COLO829 (cell line): ENCODE measurements around the gene MUC5AC.

Experiments
- DNase-seq: peaks from one replicate; pipeline ENCODE4 v3.0.0; 2012; ENCODE audit warnings: low spot score

MUC5AC gene

DNA sequence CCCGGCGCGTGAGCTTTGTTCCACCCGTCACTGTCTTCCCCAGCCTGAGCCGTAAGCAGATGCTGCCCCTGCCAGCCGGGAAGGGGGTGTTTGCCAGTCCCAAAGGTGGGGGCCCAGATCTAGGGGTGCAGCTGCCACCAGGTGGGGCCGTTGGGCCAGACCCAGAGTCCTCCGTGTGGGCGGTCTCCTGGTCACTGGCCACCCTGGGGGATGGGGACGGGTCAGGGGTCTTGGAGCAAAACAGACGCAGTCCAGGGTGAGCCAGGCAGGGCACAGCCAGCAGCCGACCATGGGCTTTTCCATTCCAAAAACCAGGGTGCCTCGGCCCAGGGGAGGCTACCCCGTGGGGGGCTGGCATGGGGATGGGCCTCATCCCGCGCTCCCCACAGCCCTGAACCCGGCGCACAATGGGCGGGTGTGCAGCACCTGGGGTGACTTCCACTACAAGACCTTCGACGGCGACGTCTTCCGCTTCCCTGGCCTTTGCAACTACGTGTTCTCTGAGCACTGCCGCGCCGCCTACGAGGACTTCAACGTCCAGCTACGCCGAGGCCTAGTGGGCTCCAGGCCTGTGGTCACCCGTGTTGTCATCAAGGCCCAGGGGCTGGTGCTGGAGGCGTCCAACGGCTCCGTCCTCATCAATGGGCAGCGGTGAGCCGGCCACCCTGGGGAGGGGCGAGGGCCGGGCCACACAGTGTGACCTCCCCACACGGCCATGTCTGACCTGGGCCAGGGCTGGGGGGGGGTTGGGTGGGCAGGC is 68.7 kb downstream of the MUC5AC start:
- no peak for DNase-seq

GRCh38 chr11:1226986-1227550 is 69.3 kb downstream of the MUC5AC start:
- DNase-seq, result no peak

DNA sequence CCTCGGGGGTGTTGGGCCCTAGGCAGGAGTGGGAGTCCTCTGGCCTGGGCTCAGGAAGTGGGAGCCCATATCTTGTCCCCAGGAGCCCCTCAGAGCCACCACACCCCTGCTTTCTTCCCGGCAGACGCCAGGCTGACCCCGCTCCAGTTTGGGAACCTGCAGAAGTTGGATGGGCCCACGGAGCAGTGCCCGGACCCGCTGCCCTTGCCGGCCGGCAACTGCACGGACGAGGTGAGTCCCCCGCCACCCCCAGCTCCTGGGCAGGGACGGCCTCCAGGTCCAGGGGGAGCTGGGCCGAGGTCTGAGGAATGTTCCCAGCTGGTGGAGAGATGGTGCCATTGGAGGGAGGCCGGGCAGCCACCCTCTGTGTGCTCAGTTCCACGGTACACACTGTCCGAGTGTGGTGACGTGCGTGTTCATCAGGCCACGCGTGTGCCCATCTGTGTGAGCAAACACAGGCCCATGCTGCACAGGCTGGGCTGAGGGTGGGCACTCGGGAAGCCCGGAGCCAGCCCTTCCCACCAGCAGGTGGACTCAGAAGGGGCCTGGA is 69.9 kb downstream of the MUC5AC start:
- no peak for DNase-seq

DNA sequence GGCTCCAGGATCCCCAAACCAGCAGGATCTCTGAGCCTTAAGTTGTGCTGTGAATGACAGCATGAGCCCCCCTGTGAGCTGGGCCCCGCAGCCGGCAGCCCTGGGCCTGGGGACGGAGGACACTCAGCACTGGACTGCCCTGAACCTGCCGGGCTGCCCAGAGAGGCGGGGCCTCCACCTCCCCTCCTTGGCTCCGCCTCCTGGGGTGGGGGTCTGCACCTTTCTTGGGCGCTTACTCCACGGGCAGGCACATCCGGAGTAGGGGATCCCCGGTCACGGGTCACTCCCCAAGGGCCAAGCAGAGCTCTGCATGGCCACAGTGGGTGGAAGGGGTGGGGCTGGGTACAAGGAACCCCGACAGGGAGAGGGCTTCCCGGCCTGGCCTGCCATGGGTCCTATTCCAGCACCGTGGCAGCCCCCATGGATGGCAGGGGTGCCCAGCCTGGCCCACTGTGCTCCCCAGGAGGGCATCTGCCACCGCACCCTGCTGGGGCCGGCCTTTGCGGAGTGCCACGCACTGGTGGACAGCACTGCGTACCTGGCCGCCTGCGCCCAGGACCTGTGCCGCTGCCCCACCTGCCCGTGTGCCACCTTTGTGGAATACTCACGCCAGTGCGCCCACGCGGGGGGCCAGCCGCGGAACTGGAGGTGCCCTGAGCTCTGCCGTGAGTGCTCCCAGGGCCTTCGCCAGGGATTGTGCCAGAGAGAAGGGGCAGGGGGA is 70.5 kb downstream of the MUC5AC start:
- no peak for DNase-seq

DNA sequence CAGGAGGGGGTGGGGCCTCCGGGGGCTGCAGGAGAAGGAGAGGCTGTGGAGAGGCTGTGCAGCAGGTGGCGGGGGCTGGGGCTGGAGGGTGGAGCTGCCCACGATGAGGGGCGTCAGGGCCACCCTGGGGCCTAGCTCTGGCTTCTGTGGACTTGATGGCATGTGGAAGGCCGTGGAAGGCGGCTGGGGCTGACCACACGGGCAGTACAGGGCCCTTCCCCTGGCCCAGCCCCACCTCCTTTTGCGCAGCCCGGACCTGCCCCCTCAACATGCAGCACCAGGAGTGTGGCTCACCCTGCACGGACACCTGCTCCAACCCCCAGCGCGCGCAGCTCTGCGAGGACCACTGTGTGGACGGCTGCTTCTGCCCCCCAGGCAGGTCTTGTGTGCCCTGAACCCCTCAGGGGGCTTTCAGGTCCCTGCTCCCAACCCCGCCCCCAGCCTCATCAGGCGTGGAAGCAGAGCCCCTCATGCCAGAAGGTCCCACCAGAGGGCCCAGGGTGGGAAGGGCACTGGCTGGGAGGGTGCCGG is 71.2 kb downstream of the MUC5AC start:
- no peak for DNase-seq

DNA sequence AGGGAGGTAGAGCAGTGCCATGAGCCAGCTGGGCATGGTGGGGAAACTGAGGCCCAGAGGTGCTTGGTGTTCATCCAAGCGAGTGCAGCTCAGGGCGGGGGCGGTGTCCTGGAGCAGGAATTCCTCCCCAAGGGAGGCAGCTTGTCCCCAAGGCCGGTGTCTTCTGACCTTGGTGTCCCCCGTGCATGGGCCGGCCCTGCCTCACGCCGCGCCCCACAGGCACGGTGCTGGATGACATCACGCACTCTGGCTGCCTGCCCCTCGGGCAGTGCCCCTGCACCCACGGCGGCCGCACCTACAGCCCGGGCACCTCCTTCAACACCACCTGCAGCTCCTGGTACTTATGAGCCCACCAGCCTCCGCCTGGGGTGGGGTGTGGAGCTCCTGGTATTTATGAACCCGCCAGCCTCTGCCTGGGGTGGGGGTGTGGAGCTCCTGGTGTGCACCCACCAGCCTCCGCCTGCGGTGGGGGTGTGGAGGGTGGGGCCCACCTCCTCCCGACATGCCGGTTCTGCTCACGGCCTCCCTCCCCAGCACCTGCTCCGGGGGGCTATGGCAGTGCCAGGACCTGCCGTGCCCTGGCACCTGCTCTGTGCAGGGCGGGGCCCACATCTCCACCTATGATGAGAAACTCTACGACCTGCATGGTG is 71.8 kb downstream of the MUC5AC start:
- no peak for DNase-seq

DNA sequence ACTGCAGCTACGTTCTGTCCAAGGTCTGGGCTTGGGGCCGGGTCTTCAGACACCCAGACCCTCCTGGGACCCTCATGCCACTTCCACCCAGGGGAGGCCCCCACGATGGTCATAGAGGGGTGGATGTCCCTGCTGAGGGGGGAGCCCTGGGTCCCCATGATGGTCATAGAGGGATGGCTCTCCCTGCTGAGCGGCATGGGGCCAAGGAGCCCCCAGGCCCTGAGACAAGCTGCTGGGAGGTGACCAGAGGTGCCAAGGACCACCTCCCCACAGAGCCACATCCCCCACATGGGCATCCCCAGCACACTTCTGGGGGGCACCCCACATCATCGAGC is 72.3 kb downstream of the MUC5AC start:
- no peak for DNase-seq

DNA sequence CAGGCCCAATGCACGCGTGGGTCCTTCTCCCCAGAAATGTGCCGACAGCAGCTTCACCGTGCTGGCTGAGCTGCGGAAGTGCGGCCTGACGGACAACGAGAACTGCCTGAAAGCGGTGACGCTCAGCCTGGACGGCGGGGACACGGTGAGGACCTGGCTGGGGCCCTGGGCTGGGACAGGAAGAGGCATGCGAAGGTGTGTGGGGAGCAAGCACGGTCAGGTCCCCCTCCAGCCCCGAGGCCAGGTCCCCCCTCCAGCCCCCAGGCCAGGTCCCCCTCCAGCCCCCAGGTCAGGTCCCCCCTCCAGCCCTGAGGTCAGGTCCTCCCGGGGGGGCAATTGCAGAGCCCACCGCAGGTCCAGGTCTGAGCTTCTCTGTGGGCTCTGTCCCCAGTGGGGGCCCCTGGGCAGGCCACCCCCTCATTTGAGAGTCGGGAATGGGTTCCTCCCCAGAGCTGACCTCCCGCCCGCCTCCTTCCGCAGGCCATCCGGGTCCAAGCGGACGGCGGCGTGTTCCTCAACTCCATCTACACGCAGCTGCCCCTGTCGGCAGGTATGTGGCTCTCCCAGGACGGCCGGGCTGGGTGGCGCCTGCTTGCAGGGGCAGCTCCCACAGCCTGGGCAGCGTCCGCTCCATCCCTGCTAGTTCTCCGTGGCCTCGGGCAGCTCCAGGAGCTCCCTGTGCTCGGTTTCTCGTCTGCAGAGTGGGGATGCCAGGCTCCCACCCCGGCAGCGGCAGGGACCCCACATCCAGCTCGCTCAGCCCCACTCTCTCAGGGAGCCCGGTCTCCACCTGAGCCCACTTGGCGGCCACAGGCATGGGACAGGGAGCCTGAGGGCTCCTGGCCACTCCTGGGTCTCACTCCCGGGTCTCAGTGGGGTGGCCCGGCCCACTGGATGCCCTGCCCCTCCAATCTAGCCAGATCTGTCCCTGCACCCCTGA is 73.0 kb downstream of the MUC5AC start:
- no peak for DNase-seq

DNA sequence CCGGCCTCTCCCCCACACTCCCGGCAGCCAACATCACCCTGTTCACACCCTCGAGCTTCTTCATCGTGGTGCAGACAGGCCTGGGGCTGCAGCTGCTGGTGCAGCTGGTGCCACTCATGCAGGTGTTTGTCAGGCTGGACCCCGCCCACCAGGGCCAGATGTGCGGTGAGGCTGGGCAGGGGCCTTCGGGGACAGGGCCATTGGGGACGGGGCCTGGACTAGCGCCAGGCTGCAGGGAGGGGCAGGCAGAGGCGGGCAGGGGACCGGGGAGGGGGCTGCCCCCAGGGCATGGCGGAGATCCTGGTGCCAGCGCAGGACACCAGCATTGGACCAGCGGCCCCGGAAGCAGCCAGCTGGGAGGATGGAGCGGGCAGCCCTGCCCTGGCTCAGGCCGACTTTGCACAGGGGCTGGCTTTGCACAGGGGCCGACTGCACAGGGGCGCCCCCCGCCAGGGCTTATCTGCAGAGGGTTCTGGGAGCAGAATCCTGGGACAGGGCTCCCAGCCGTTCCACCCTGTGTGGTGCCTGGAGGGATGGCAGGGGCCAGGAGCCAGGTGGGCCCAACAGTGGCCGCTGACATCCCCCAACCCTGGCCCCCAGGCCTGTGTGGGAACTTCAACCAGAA is 73.8 kb downstream of the MUC5AC start:
- no peak for DNase-seq

DNA sequence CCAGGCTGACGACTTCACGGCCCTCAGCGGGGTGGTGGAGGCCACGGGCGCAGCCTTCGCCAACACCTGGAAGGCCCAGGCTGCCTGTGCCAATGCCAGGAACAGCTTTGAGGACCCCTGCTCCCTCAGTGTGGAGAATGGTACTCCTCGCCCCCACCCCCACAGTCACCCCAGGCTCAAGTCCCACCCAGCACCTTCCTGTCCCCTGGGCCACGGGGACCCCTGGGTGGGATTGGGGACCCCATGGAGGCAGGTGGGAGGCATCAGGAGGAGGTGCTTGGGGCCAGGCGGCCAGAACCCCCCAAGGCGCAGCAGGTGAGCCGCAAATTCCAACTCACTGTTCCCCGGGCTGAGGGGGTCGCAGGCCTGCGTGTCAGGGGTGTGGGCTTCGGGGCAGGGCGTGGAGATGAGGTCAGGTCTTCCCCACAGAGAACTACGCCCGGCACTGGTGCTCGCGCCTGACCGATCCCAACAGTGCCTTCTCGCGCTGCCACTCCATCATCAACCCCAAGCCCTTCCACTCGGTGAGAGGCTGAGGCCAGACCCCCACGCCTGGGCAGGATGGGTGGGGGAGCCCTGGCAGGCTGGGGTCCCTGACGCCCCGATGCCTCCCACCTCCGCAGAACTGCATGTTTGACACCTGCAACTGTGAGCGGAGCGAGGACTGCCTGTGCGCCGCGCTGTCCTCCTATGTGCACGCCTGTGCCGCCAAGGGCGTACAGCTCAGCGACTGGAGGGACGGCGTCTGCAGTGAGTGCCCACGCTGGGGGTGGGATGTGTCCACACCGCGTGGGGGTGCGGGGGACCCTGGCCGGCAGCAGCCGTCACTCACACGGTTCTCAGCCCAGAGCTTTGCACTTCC is 74.5 kb downstream of the MUC5AC start:
- DNase-seq, result no peak

DNA sequence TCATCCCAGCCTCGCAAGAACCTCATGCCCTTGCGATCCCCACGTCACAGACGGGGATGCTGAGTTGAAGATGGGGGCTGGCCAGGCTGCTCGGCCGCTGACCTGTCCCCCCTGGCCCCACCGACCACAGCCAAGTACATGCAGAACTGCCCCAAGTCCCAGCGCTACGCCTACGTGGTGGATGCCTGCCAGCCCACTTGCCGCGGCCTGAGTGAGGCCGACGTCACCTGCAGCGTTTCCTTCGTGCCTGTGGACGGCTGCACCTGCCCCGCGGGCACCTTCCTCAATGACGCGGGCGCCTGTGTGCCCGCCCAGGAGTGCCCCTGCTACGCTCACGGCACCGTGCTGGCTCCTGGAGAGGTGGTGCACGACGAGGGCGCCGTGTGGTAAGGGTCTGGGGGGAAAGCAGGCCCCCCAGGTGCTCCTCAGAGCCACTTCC is 75.1 kb downstream of the MUC5AC start:
- DNase-seq, result no peak

DNA sequence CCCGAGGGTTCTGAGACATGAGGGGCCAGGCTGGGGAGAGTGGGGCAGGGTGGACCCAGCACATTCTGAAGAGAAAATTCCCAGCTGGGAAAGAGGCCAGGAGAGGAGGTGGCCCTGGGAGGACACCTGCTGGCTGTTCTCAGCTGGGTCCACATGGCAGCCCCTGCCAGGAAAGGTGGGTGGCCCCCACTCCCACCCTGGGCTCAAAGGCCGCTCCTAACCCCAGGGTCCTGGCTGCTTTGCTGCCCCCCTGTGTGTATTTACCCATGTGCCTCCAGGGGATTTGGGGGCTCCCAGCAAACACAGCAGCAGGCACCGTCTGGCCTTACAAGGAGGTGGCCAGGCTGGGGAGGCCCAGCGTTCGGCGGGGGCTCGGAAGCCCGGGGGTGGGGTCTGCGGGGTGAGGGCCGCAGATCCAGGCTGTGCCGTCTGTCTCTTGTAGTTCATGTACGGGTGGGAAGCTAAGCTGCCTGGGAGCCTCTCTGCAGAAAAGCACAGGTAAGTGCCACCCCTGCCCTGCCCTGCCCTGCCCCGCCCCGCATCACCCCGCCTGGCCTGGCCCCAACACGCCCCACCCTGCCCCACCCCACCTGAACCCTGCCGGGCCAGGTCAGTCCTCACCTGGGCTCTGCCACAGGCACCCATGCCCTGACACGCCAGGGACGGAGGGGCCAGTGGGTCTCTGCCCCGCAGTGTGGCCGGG is 75.7 kb downstream of the MUC5AC start:
- DNase-seq, result no peak

GRCh38 chr11:1234054-1234720 is 76.4 kb downstream of the MUC5AC start:
- no peak for DNase-seq

DNA sequence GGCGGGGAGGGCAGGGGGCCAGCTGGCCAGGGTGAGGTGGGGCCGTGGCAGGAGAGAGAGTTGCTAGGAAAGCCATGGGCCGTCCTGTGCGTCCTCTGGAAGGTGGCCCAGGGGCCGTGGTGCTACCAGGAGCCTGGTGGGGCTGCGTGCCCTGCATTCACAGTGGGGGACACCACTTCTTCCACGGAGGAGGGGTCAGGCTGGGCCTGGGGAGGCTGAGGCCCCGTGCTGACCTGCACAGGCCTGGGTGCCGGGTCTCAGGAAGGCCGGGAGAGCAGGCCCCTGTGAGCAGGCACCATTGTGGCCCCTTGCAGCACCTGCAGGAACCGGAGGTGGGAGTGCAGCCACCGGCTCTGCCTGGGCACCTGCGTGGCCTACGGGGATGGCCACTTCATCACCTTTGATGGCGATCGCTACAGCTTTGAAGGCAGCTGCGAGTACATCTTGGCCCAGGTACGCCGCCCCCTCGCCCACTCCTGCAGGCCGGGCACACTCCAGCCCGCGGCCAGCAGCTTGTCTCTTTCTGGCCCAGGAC is 77.1 kb downstream of the MUC5AC start:
- DNase-seq, result no peak

DNA sequence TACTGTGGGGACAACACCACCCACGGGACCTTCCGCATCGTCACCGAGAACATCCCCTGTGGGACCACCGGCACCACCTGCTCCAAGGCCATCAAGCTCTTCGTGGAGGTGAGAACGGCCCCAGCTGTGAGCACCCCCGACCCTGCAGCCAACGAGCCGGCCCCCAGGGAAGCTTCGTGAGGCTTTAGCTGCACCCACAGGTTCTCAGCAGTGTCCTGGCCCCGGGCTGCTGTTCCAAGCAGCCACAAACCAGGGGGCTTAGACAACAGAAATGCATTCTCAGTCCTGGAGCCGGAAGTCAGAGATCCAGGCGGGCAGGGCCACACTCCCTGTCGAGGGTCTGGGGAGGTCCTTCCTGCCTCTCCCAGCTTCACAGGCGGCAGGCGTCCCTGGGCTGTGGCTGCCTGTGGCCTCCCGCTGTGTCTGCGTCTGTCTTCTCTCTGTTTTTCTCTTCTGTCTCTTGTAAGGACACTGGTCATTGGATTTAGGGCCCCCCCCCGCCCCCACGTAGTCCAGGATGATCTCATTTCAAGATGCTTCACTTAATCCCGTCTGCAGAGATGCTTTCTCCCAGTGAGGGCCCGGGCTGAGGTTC is 77.7 kb downstream of the MUC5AC start:
- no peak for DNase-seq

DNA sequence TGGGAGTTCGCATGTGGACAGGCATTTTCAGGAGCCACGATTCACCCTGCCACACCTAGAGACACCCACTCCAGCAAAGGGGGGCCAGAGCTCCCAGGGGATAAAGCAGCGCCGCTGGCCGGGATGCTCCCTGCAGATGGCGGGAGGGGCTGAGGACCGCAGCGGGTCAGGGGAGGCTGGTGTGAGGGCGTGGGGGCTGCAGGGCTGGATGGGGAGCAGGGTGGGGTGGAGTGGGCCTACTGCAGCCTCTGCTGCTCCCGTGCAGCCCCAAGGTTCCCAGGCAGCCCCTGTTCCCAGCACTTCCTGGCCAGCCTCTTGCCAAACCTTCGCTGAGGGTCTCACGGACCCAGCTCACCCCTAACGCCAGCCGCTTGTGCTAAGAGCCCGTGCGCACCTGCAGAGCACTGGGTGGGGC is 78.2 kb downstream of the MUC5AC start:
- DNase-seq, result no peak

DNA sequence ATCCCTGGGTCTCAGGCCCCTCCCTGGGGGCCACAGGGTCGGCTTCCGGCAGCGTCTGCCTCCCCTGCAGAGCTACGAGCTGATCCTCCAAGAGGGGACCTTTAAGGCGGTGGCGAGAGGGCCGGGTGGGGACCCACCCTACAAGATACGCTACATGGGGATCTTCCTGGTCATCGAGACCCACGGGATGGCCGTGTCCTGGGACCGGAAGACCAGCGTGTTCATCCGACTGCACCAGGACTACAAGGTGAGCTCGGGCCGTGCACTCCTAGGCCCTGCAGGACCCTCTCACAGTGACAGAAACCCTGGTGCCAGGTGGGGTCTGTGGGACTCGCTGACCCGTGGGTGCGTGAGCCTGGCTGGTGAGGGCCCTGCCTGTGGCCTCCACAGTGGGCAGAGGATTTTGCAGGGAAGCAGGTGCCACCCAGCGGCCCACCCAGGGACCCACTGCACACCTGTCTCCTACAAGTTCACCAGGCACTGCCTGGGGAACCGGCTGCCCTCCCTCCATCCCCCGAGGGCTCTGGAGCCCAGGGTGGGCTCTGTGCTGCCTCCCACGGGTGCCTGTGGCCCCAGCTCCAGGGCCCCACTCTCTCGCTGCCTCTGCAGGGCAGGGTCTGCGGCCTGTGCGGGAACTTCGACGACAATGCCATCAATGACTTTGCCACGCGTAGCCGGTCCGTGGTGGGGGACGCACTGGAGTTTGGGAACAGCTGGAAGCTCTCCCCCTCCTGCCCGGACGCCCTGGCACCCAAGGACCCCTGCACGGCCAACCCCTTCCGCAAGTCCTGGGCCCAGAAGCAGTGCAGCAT is 78.8 kb downstream of the MUC5AC start:
- no peak for DNase-seq
